SKM-1 treated with dmso at 0.1 percent for 144 hours (cell line): Measurements from ENCODE around the gene GRAMD1A.
A peak's percentile ranks its signal among the peaks of the same experiment; 100 is the strongest.

Source experiments
- DNase-seq: peaks from one replicate; lab custom pipeline; 2025; ENCODE audit not compliant: unreplicated experiment; lab: John Stamatoyannopoulos, UW

The GRAMD1A gene

GRCh38 chr19:35051796-35052195 is 51.7 kb downstream of the GRAMD1A start:
- DNase-seq, result no peak

- DNase-seq, result no peak
Measured at GRCh38 chr19:35052599-35053190, 52.6 kb downstream of the GRAMD1A start.

- no peak for DNase-seq
Measured at GRCh38 chr19:35053667-35054293, 53.7 kb downstream of the GRAMD1A start.

DNA sequence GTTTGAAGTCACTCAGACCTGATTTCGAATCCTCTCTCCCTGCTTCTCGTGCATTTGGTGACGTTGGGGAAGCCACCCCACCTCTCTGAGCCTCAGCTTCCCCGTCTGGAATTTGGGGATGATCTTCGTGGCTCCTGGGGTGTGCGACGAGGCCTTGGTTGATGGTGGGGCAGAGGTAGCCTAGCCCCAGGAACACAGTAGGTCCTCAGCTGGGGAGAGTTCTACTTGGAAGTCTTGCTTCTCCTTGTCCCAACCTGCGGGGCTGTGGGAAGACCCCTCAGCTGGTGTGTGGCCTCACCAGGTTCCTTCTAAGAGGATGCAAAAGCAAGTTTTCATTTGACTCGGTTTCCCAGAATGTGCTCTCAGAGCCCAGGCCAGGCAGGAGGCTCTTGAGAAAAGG is 54.5 kb downstream of the GRAMD1A start:
- DNase-seq, result no peak

- no peak for DNase-seq
Measured at GRCh38 chr19:35055715-35056179, 55.6 kb downstream of the GRAMD1A start.

DNA sequence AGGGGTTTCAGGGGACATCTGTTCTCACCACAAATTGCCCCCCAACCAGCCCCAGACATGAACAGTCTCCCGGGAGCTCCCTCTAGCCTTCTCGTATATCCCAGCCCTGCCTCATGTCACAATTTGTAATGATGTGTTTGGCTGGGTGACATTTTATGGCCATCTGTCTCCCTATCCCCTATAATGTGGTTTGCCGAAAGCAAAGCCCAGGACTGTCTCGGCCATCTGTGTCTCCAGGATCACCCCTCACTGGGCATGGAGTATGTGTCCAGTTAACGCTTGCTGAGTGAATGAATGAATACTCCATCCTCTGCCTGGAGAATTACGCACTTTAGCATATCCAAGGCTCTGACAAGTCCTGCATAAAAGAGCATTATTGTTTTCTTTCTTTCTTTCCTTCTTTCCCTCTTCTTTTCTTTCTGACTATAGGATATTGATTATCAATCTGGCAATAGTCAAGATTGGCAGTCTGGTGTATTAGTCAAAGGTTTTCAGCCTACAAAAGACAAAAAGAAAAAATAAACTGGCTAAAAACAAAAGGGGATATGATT is 56.5 kb downstream of the GRAMD1A start:
- no peak for DNase-seq

DNA sequence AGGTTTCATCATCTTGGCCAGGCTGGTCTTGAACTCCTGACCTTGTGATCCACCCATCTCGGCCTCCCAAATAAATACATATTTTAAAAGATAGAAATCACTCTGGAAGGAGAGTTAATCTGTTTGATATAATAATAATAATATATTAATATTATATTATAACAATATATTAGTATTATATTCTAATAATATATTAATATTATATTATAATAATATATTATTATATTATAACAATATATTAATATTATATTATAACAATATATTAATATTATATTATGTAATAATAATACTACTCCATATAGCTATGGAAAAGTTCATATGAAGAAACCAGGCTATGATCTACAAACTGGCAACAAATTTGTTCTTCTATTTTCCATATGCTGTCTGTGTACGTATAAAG is 58.2 kb downstream of the GRAMD1A start:
- DNase-seq, result no peak

DNA sequence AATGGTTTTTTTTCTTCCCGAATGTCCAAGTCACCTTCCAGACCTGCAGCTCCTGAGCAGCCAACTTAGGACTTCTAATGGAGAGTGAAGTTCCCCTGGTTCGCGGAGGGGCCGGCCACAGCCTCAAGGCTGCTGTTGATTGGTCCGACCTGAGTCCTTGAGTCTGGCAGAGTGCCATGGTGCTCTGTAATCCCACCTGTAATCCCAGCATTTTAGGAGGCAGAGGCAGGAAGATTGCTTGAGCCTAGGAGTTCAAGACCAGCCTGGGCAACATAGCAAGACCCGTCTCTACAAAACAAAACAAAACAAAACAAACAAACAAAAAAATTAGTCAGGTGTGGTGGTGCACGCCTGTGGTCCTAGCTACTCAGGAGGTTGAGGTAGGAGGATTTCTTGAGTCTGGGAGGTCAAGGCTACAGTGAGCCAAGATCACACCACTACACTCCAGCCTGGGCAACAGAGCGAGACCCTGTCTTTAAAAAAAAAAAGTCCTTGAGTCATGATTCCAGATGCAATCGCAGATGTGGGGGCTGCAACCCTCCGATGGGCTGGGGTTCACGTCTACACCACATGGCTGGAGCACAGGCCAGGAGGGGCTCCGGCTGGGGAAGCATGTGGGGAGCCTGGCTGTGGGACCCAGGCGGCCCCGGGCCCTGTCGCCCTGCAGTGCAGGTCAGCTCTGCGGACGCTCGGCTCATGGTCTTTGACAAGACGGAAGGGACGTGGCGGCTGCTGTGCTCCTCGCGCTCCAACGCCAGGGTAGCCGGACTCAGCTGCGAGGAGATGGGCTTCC is 59.1 kb downstream of the GRAMD1A start:
- DNase-seq, result no peak

DNA sequence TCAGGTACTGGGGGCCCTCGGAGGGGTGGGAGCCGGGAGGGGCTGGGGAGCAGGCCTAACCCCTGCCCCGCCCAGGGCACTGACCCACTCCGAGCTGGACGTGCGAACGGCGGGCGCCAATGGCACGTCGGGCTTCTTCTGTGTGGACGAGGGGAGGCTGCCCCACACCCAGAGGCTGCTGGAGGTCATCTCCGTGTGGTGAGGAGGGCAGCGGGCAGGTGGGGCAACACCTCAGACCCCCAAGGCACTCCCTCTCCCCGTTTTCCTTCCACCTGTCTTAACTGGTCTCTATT is 59.6 kb downstream of the GRAMD1A start:
- no peak for DNase-seq

GRCh38 chr19:35060160-35060855 is 60.2 kb downstream of the GRAMD1A start:
- no peak for DNase-seq

DNA sequence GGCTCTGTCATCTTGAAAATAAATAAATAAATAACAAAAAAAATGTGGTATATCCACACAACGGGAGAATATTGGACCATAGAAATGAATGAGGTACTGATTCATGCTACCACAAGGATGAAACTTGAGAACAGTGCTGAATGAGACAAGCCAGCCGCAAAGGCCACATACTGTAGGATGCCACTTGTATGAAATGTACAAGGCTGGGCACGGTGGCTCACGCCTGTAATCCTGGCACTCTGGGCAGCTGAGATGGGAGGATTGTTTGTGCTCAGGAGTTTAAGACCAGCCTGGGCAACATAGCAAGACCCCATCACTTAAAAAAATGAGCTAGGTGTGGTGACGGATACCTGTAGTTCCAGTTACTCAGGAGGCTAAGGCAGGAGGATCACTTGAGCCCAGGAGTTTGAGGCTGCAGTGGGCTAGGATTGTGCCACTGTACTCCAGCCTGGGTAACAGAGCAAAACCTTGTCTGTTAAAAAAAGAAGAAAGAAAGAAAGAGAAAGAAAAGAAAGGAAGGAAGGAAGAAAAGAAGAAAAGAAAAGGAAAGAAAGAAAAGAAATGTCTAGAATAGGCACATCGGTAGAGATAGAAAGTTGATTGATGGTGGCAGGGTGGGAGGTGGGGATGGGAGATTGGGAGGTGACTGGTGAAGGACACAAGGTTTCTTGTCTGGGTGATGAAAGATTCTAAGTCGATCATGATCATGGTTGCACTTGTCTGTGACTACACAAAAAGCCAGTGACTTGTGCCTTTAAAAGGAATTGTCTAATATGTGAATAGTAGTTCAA is 61.7 kb downstream of the GRAMD1A start:
- DNase-seq, result no peak

GRCh38 chr19:35062942-35063341 is 62.8 kb downstream of the GRAMD1A start:
- no peak for DNase-seq

- no peak for DNase-seq
Measured at GRCh38 chr19:35063940-35064818, 64.1 kb downstream of the GRAMD1A start.

- no peak for DNase-seq
Measured at GRCh38 chr19:35065574-35065973, 65.5 kb downstream of the GRAMD1A start.

DNA sequence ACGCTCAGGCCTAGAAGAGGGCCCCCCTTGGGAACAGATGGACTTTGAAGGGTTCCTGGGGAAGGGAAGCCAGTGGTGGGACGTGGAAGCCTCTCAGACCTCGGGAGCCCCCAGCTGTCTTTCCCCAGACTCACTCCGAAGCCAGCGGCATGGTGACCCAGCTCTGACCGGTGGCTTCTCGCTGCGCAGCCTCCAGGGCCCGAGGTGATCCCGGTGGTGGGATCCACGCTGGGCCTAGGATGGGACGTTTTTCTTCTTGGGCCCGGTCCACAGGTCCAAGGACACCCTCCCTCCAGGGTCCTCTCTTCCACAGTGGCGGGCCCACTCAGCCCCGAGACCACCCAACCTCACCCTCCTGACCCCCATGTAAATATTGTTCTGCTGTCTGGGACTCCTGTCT is 66.0 kb downstream of the GRAMD1A start:
- DNase-seq, result no peak

DNA sequence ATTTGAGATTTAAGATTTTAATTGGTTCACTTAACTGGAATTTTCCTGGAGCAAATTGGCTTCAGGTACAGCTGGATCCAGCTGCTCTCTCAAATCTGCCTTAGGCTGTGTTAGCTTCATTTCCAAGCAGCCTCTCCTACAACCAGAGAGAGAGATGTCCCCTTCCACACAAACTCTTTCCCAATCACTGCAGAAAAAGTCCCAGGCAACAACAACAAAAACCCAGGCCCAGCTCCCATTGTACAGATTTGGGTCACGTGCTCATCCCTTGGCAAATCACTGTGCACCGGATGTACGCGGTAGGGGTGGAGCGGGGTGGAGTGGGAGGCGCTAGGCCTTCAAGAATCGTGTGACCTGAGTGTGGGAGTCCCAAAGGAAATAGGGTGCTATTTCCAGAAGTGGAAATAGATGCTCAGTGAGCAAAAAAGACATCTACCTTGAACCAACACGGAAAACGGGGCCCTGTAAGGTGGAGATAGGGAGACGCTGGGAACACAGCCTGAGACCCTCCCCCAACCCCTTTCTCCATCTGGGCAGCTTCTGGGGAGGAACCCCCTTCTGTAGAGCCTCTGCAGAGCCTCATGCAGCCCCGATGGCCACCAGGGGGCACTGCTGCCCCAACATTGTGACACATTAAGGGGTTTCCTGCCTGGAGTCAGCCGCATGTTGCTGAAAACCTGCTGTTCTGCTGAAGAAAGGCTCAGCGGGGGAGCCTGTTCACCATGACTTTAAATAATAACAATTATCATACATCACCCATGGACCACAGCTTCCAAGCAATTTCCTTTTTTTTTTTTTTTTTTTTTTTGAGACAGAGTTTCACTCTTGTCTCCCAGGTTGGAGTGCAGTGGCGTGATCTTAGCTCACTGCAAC is 66.8 kb downstream of the GRAMD1A start:
- DNase-seq, result peak; percentile 66

DNA sequence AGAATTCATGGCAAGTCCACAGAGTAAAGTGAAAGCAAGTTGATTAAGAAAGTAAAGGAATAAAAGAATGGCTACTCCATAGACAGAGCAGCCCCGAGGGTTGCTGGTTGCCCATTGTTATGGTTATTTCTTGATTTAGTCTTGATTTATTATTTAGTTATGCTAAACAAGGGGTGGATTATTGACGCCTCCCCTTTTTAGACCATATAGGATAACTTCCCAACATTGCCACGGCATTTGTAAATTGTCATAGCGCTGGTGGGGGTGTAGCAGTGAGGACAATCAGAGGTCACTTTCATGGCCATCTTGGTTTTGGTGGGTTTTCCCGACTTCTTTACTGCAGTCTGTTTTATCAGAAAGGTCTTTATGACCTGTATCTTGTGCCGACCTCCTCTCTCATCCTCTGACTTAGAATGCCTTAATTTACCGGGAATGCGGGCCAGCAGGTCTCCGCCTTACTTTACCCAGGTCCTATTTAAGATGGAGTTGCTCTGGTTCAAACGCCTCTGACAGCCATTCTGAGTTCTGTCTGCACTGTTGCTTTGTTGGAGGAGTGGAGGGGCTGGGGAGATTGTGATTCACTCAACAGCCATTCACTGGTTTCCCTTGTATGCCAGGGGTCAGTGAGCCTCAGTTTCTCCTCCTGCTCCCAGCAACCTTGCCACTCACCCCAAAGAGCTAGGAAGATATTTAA is 69.0 kb downstream of the GRAMD1A start:
- no peak for DNase-seq

- no peak for DNase-seq
Measured at GRCh38 chr19:35069696-35070095, 69.6 kb downstream of the GRAMD1A start.
